Stimulated activated CD4-positive, alpha-beta T cell treated with anti-CD3 and anti-CD28 coated beads, Interleukin-2, amount 100 ng/mL, for 24 hours (primary cell): Measurements from ENCODE around the gene CLDND2.

Source experiments
- DNase-seq, 2 donors: peaks; one replicate each; pipeline ENCODE4 v3.0.0-alpha.2; 2020

Gene CLDND2

GRCh38 chr19:51380379-51380778, 11.6 kb upstream of the CLDND2 start:
- DNase-seq = no peak

- no peak for DNase-seq
Measured at GRCh38 chr19:51377422-51377821, 8.6 kb upstream of the CLDND2 start.

DNA sequence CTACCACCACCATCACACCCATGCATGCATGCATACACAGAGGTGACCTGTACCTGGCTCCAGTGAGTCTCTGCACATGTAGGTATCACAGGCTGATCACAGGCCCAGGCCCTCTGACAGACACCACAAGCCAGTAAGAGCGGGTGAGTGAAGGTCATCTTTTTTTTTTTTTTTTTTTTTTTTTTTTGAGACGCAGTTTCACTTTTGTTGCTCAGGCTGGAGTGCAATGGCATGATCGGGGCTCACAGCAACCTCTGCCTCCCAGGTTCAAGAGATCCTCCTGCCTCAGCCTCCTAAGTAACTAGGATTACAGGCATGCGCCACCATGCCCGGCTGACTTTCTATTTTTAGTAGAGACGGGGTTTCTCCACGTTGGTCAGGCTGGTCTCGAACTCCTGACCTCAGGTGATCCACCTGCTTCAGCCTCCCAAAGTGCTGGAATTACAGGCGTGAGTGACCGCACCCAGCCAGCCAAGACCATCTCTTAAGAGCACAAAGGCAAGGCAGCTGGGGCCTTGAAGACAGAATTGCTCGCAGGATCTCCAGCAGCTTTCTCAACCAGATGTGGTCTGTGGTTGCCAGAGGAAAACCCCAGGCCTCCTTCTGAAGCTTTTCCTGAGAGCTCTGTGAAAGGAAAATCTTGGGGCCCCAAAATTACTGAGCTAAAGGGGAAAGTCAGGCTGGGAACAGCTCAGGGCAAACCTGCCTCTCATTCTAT, 6.9 kb upstream of the CLDND2 start:
- DNase-seq = peak in 1 of 2 donors; percentile 68

DNA sequence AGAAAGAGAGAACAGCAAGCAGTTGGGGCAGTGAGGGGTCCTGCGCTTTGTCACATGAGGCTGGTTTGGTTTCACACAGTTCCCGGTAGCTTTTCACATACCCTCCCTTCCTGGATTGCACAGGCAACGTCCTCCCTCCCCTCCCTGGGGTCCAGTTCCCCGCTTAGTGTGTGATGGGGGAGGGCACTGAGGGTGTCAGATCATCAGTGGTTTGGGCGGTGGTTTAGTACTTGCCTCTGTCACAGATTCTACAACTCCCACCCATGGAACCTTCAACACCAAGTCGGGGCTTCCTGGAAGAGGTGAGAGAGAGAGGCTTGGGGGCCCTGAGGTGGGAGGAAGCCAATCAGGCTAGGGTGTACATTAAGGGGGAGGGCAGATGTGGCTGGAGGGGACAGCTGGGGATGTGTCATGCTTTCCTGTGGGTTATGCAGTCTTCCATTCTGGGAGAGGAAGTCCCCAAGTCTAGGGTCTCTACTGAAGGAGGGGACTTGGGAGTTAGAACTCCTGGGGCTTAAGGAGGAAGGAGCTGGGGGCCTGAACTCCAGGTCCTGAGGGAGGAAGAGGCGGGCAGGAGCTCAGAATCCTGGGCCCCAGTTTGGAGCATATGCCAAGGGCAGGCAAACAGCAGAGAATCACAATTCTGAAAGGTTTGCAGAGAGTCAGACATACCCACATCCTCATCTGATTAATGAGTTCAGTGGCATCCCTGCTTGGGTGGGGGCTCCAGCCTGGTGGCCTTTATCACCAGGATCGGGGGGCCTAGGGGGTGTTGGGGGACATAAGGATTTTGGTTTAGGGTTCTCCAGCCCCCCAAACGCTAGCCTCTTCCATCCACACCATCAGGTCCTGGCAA, 4.1 kb upstream of the CLDND2 start, which contains the start of gene NKG7:
TSS of gene NKG7 (minus strand) at position 6 of the 856 bp plus-strand sequence. CDS start 119 bp downstream, outside the sequence.
- peak; percentile 79 for DNase-seq

DNA sequence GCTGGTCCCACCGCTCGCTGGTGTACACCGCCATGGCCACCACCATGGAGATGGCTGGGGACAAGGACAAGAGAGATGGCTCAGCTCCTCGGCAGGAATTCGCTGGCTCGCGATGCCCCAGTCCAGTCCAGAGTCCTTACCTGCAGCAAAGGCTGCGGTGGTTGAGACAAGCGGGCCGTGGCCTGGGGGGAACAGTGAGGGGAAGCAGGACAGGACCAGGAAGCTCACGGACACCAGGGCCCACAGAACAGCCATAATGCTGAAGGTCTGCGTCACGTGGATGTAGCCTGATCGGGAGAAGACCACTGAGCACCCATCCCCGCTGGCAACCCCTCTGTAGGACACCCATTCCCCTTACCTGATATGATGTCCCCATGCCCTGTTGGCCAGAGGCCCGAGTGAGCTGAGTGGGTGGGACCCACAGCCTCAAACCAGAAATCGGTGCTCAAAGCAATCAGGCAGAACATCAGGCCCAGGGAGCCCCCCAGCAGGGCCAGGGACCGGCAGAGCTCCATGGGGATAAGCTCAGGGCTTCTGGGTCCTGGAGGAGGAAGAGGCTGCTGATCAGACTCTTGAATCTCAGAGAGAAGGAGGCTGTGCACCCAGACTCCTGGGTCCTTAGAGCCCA, 3.3 kb upstream of the CLDND2 start:
- no peak for DNase-seq

GRCh38 chr19:51371186-51371690, 2.4 kb upstream of the CLDND2 start:
- DNase-seq = no peak

DNA sequence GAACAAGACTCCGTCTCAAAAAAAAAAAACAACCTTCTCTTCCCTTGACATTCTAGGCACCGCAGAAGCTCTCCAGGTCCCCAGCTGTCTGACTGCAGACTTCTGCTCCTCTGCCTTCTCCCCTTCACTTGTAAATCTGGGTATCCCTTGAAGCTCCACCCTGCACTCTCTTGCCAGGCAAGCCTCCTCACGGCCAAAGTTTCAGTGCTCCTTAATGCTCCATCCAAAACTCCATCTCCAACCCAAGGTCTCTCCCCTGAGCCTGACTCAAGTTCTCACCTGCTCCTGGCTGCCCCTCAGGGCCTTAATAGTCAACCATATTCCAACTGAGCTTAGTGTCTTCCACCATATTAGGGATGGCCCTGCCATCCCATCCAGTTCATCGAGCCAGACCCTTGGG, 1.4 kb upstream of the CLDND2 start:
- DNase-seq = no peak

- peak; percentile 98 to 100 for DNase-seq
Measured at GRCh38 chr19:51367565-51368365, 1.0 kb downstream of the CLDND2 start.

GRCh38 chr19:51367255-51367564, 1.6 kb downstream of the CLDND2 start:
- no peak for DNase-seq

DNA sequence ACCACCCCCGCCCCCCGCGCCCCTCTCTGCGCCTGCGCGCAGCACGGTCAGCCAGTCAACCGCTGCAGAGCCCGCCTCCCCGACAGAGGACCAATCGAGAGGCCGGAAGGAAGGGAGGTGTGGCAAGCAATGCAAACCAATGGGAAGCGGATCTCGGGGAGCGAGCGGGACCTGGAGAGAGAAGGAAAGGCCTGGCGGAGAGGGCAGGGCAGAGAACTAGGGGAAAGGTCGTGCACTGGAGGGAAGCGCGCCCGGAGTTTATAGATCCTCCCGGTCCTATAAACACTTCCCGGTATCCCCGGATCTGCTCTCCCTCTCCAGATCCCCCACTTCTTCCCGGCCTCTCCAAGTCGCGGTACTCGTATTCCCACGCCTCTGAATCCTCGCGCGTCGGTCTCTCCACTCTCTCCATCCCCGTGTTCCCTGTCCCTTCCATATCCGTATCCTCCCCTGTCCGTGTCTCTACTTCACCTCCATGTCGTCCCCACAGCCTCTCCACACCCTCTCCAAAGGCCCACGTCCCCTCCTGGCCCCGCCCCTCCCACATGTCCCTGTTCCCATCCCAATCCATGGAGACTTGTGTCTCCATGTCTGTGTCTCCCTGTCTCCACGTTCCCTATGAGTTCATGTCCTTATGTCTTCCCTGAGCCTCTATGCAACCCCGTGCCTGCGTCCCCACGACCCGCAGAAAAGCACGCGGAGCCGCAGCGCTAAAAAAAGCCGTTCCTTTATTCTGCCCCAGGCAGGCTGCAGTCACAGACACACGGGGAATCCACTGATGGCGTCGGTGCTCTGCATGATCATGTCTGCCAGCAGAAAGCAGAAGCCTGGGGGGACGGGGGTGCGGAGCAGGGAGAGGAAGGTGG, 2.2 kb downstream of the CLDND2 start:
- peak; percentile 94 to 96 for DNase-seq

DNA sequence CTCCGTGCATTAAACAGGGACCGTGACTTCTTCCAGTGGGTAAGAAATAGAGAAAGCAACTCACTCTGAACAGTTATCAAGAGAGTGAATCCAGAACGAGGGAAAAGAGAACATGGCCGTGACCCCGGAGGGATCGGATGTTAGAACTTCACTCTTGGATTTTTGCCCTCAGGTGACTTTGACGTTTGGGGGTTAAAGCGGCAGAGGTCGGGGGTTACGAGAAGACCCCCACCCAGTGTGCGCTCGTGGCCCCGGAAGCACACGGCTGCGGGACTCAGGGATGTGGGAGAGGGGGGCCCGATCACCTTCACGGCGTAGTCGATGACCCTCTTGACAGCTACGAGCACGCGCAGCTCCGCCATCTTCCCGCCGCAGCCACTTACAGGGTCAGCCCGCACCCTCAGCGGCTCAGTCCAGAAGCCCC, 2.8 kb downstream of the CLDND2 start, which contains the start of gene ETFB:
TSS of gene ETFB (minus strand) at position 424 of the 424 bp plus-strand sequence. CDS start at position 362, 62 bp downstream.
- no peak for DNase-seq

DNA sequence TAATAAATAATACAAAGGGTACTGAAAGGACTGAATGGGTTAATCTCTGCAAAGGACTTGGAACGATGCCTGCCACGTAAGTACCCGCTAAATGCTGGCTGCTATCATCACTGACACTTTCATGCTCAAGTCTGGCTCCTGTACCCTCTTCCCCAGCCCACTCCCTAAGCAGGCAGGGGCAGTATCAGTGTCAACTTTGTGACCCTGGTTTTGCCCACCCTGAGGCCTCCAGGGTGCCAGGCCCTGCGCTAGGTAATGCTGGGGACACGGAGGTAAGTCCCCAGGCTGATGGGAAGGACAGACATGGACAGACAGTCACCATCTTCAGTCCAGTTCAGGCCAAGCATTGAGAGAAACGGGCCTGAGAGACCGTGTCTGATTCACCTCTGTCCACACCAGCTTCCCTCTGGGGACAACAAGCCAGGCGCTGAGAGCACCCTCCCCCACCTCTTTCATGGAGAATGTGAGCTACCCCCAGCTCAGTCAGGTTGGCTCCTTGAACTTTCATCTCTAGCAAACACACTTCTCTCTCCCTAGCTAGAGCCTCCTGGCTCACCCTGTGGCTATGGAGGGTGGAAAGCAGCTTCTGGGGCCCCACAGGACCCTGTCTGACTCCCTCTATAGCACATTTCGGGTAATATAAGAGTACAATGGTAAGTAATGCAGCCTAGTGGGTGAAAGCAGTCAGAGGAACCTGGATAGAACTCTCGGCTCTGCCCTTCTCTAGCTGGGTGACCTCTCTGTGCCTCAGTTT, 3.4 kb downstream of the CLDND2 start:
- DNase-seq = no peak

GRCh38 chr19:51364200-51365106, 4.3 kb downstream of the CLDND2 start:
- no peak for DNase-seq

GRCh38 chr19:51361239-51361638, 7.6 kb downstream of the CLDND2 start:
- no peak for DNase-seq

GRCh38 chr19:51359294-51359693, 9.5 kb downstream of the CLDND2 start:
- DNase-seq = no peak

- DNase-seq = no peak
Measured at GRCh38 chr19:51357952-51358351, 10.9 kb downstream of the CLDND2 start.

GRCh38 chr19:51356159-51356801, 12.5 kb downstream of the CLDND2 start:
- no peak for DNase-seq

DNA sequence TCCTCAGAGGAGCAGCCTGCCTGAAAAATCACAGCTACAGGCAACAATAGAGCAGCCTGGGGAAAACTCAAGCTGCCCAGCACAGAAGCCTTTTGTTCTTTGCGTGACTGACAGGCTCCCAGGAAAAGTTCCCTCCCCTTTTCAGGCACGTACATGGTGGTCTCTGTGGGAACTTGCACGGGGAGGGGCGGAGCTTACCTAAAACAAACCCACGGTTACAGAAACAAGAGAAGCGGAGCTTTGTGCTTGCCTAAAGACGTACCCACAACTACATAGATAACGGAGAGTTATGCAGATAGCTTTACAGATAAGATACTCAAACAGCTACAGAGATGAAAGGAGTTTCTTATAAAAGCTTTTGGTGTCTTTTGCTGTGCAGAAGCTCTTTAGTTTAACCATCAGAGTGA, 14.1 kb downstream of the CLDND2 start:
- peak in 1 of 2 donors; percentile 32 for DNase-seq
